ENCODE results near the gene BCAS3.
"Not testable (repeated sequence)": the region's sequence is repeated elsewhere in the genome, so short reads cannot be mapped to it uniquely, and the experiment has no call there.

The BCAS3 gene

GRCh38 chr17:61420745-61421398 lies 743.2 kb downstream of the BCAS3 start:
- no peak for DNase-seq

GRCh38 chr17:61421460-61421859 lies 743.8 kb downstream of the BCAS3 start:
- DNase-seq, result no peak

- no peak for DNase-seq
Observed at GRCh38 chr17:61422116-61422799, 744.6 kb downstream of the BCAS3 start.

DNA sequence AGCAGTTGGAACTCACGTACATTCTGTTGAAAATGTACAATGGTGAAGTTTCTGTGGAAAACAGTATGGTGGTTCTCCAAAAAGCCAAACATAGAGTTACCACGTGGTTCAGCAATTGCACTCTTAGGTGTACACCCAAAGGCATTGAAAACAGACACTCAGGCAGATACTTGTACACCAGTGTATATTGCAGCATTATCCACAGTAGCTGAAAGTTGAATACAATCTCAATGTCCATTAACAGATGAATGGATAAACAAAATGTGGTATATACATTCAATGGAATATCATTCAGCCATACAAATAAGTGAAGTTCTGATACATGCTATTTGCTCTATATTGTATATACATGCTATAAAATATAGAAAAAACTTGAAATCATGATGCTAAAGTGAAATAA lies 745.2 kb downstream of the BCAS3 start:
- DNase-seq, result no peak

GRCh38 chr17:61423967-61424649 lies 746.5 kb downstream of the BCAS3 start:
- DNase-seq, result no peak

- DNase-seq, result no peak
Observed at GRCh38 chr17:61425682-61426481, 748.2 kb downstream of the BCAS3 start.

DNA sequence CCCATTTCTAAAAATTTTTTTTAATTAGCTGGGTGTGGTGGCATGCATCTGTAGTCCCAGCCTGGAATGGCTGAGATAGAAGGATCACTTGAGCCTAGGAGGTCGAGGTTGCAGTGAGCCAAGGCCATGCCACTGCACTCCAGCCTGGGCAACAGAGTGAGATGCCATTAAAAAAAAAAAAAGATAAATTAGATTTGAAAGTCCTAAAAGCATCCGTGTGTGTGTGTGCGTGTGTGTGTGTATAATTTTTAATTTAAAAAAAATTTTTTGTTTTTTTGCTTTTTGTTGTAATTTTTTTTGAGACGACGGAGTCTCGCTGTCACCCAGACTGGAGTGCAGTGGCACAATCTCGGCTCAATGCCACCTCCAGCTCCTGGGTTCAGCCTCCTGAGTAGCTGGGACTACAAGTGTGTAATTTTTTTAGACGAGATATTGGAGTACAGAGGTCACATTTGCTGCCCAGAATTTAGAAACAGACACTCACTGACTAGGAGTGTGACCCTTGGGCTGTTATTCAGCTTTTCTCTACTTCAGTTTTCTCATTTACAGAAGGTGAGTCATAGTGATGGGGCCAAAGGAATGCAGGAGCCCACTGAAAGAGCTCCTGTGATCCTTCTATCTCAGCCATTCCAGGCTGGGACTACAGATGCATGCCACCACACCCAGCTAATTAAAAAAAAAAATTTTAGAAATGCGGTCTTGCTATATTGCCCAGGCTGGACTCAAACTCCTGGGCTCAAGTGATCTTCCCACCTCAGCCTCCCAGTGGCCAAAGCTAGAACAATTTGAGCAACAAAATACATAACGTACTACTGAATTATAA lies 749.0 kb downstream of the BCAS3 start:
- no peak for DNase-seq

- no peak for DNase-seq
Observed at GRCh38 chr17:61427567-61427966, 749.9 kb downstream of the BCAS3 start.

GRCh38 chr17:61429274-61429673 lies 751.6 kb downstream of the BCAS3 start:
- no peak for DNase-seq

- DNase-seq, result not testable (repeated sequence)
Observed at GRCh38 chr17:61429831-61430230, 752.2 kb downstream of the BCAS3 start.

GRCh38 chr17:61431594-61432311 lies 754.1 kb downstream of the BCAS3 start:
- no peak for DNase-seq

DNA sequence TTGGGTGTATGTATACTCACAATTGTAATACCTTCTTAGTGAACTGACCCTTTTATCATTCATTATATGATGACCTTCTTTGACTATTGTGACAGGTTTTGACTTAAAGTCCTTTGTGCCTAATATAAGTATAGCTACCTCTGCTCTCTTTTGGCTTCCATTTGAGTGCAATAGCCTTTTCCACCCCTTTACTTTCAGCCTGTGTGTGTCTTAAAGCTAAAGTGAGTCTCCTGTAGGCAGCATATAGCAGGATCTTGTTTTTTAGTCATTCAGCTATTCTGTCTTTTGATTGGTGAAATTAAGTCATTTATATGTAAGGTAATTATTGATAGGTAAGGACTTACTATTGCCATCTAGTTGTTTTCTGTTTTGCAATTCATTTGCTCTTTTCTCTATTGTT lies 758.6 kb downstream of the BCAS3 start:
- DNase-seq, result no peak

- no peak for DNase-seq
Observed at GRCh38 chr17:61436995-61437704, 759.5 kb downstream of the BCAS3 start.

- DNase-seq, result no peak
Observed at GRCh38 chr17:61440697-61441096, 763.0 kb downstream of the BCAS3 start.

DNA sequence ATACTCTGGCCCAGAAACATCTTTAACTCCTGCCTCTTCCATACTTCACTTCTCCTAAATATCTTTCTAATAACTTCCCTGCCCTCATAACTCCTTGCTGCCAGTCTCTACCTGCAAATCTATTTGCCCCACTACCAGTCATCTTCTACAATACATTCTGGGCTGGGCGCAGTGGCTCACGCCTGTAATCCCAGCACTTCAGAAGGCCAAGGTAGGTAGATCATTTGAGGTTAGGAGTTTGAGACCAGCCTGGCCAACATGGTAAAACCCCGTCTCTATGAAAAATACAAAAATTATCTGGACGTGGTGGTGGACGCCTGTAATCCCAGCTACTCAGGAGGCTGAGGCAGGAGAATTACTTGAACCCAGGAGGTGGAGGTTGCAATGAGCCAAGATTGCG lies 763.9 kb downstream of the BCAS3 start:
- not testable (repeated sequence) for DNase-seq

DNA sequence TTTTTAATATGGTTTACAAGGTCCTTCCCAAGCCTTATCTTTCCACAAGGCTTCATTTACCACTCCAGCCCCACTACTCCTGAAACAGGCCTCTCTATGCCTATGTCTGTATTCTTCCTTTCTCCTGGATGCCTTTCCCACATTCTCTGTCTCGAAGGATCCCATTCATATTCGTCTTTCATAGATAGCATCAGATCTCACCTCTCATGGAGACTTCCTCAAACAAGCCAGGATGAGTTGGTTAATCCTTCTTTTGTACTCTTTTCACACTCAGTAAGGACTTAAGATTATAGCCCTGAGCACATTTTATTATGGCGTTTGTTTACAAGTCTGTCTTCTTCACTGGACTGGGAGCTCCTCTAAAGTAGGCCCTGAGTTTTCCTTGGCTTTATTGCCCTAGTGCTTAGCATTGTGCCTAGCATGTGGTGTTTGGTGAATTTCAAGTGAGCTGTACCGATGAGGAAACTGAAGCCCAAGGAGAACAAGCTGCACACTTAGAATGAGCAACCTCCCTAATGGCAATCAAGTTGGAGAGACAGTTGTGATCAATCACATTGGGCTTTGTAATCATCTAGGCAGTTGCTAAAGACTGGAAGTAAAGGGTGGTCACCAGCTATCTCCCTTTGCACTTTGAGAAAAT lies 764.6 kb downstream of the BCAS3 start:
- DNase-seq, result no peak
